A673 (cell line): ENCODE measurements around the gene ALDH1L1.

Source experiments
- CTCF ChIP-seq: fragments of 300-800, 200-600 bp; sonication (generic); conservative IDR thresholded peaks from 2 replicates; pipeline ENCODE4 v1.5.1; 2017; ENCODE audit warnings: low read depth, mild to moderate bottlenecking, antibody characterized with exemption, low read length, moderate library complexity, mixed read lengths
- EZH2 ChIP-seq: fragments of 200-600 bp; sonication (generic); IDR thresholded peaks from 2 replicates; pipeline ENCODE4 v1.6.1; 2017; ENCODE audit warnings: borderline replicate concordance, low read depth, mild to moderate bottlenecking, mixed read lengths, antibody characterized with exemption, low read length; ENCODE audit not compliant: poor library complexity, severe bottlenecking

- no peak for TF ChIP-seq CTCF
- TF ChIP-seq EZH2, result no peak
Measured at GRCh38 chr3:126080970-126081369, 99.4 kb downstream of the ALDH1L1 start.
